ENCODE measurements around the gene MSANTD3. TPM values are rescaled to one million over a fixed set of nuclear protein-coding genes. Genes with fewer than 3 reads are reported as not detected.

MSANTD3 gene
- total RNA-seq, 1 experiment from 2014 or later: 52.9 TPM

- Histone ChIP-seq H3K27ac (ENCODE audit: low read depth, low read length, poor library complexity, severe bottlenecking) (no peak overlapping the region), H3K4me3 (ENCODE audit: low read depth, low read length, poor library complexity, severe bottlenecking) (no peak overlapping the region), H3K4me1 (ENCODE audit: insufficient read depth, low read length, poor library complexity, severe bottlenecking) (no peaks in the 10 kb centered on the region), H3K9me3 (ENCODE audit: low read depth, low read length, poor library complexity, severe bottlenecking) (no peaks in the 10 kb centered on the region), H3K27me3 (replicated peaks; ENCODE audit: insufficient read depth, low read depth, low read length, poor library complexity) (no peaks in the 10 kb centered on the region), H3K36me3 (ENCODE audit: insufficient read depth, low read length, poor library complexity, severe bottlenecking) (no peaks in the 10 kb centered on the region)
- DNase-seq (ENCODE audit: low spot score): no peak
- CTCF ChIA-PET: interaction anchor here (0.6 kb wide), 1 partner anchor 26 kb away, joined by 3 read pairs; no protein-coding TSS in a partner anchor
- TF ChIP-seq EZH2 (IDR thresholded peaks at IDR 0.05; ENCODE audit: borderline replicate concordance, low read depth, low read length, poor library complexity, severe bottlenecking): no peak
- no peak for TF ChIP-seq CTCF (conservative IDR thresholded peaks at IDR 0.05; ENCODE audit: low read depth, low read length)
- POLR2A ChIA-PET (ENCODE audit: low non-redundant PET): no interaction called here
- intact Hi-C loops (cut with micrococcal nuclease; ENCODE audit: unreplicated experiment): no loop called here
- no TSS peak for BruUV-seq (replicated peaks)
Observed at GRCh38 chr9:100397529-100398266, 29.2 kb upstream of the MSANTD3 start.

- CTCF ChIA-PET: no interaction called here
- H3K9me3 ChIP-seq (ENCODE audit: low read depth, low read length, poor library complexity, severe bottlenecking): no peaks in the 10 kb centered on the region
- no peak for DNase-seq (ENCODE audit: low spot score)
Observed at GRCh38 chr9:100401042-100401441, 25.9 kb upstream of the MSANTD3 start.

GRCh38 chr9:100406962-100407361 lies 20.0 kb upstream of the MSANTD3 start:
- H3K4me3 ChIP-seq (ENCODE audit: low read depth, low read length, poor library complexity, severe bottlenecking): no peak overlapping the region
- ChIA-PET POLR2A (ENCODE audit: low non-redundant PET) (no interaction called here), CTCF (no interaction called here)
- BruUV-seq (replicated peaks): no TSS peak
- TF ChIP-seq EZH2 (IDR thresholded peaks at IDR 0.05; ENCODE audit: borderline replicate concordance, low read depth, low read length, poor library complexity, severe bottlenecking): no peak
- TF ChIP-seq CTCF (conservative IDR thresholded peaks at IDR 0.05; ENCODE audit: low read depth, low read length): no peak
- peaks cover 9% of the 10 kb centered on the region for H3K4me1 ChIP-seq (ENCODE audit: insufficient read depth, low read length, poor library complexity, severe bottlenecking)
- no peaks in the 10 kb centered on the region for H3K36me3 ChIP-seq (ENCODE audit: insufficient read depth, low read length, poor library complexity, severe bottlenecking)
- no peaks in the 10 kb centered on the region for H3K9me3 ChIP-seq (ENCODE audit: low read depth, low read length, poor library complexity, severe bottlenecking)
- no peak for DNase-seq (ENCODE audit: low spot score)
- H3K27me3 ChIP-seq (replicated peaks; ENCODE audit: insufficient read depth, low read depth, low read length, poor library complexity): no peaks in the 10 kb centered on the region
- no peak overlapping the region for H3K27ac ChIP-seq (ENCODE audit: low read depth, low read length, poor library complexity, severe bottlenecking)
- intact Hi-C loops (cut with micrococcal nuclease; ENCODE audit: unreplicated experiment): no loop called here

More at GRCh38 chr9:100401042-100401441, 25.9 kb upstream of the MSANTD3 start:
- H3K36me3 ChIP-seq (ENCODE audit: insufficient read depth, low read length, poor library complexity, severe bottlenecking): no peaks in the 10 kb centered on the region
- H3K27me3 ChIP-seq (replicated peaks; ENCODE audit: insufficient read depth, low read depth, low read length, poor library complexity): no peaks in the 10 kb centered on the region
- H3K4me3 ChIP-seq (ENCODE audit: low read depth, low read length, poor library complexity, severe bottlenecking): no peak overlapping the region
- POLR2A ChIA-PET (ENCODE audit: low non-redundant PET): no interaction called here
- BruUV-seq (replicated peaks): no TSS peak
- intact Hi-C loops (cut with micrococcal nuclease; ENCODE audit: unreplicated experiment): no loop called here
- no peaks in the 10 kb centered on the region for H3K4me1 ChIP-seq (ENCODE audit: insufficient read depth, low read length, poor library complexity, severe bottlenecking)
- no peak overlapping the region for H3K27ac ChIP-seq (ENCODE audit: low read depth, low read length, poor library complexity, severe bottlenecking)
- no peak for TF ChIP-seq CTCF (conservative IDR thresholded peaks at IDR 0.05; ENCODE audit: low read depth, low read length)
- TF ChIP-seq EZH2 (IDR thresholded peaks at IDR 0.05; ENCODE audit: borderline replicate concordance, low read depth, low read length, poor library complexity, severe bottlenecking): no peak

Data from A673 (cell line).